Limb (tissue), 2 donors: ENCODE measurements around the gene CHSY3.

Experiments
- DNase-seq, 2 donors: peaks; one replicate each; pipeline ENCODE4 v3.0.0-alpha.2; 2016; ENCODE audit errors: extremely low spot score in 2 of 2

Gene CHSY3

DNA sequence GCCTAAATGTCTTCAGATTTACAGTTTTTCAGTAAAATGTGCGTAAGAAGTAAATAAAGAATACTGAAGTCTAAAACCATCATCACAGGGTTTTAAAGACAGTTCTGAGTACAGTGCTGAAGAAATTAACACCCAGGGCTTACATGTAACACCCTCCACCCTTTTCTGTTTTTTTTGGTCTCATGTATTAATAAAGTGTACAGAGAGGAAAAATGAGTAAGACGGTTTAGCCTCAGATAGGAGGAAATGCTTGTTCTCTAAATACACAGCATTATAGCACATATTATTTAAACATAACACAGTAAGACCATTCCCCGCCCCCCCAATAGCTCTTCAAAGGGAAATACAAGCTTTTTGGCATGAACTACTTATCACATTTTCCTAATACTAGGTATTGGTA, 119.3 kb downstream of the CHSY3 start:
- DNase-seq, result no peak

DNA sequence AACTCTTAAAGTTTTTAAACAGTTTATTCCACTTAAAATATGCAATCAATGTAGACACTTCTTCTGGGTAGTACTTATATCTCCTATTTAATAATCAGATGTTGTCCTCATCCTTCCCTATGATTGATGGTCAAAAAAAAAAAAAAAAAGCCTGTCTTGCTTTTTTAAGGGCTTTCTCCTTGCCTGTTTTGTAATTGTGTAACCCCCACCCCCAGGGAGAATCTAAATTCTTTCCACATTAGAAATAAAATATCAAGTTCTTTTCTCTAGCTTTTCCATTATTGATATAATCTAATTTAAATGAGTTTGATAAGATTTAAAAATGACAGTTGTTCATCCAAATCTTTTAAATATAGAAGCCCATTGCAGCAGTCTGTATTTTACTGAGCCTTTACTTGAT, 119.7 kb downstream of the CHSY3 start:
- no peak for DNase-seq

DNA sequence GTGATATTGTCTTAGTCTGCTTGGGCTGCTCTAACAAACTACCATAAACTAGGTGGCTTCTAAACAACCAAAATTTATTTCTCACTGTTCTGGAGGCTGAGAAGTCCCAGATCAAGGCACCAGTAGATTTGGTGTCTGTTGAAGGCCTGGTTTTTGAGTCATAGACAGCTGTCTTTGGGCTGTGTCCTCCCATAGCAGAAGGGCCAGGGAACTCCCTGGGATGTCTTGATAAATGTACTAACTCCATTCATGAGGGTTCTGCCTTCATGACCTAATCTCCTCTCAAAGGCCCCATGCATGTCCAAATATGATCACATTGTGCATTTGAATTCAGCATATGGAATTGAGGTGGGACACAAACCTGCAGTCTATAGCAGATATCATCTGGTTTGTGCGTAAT, 121.2 kb downstream of the CHSY3 start:
- no peak for DNase-seq

DNA sequence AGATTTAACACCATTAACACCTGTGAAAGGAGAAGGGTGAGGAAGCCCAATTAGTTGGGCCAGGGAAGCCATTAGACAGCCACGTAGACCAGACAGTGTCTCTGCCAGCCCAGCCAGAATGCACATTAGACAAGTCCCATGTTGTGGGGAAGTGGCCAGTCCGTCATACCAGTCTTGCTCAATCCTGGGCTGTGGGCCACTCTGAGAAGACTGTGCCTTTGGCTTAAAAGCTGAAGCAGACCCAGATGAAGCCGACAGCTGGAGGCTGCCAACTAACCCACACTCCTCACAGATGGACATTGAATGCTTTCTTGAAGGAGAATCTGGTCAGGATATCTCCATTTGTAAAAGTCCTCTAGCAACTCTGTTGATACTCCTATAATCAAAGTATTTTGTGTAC, 128.5 kb downstream of the CHSY3 start:
- DNase-seq, result no peak

DNA sequence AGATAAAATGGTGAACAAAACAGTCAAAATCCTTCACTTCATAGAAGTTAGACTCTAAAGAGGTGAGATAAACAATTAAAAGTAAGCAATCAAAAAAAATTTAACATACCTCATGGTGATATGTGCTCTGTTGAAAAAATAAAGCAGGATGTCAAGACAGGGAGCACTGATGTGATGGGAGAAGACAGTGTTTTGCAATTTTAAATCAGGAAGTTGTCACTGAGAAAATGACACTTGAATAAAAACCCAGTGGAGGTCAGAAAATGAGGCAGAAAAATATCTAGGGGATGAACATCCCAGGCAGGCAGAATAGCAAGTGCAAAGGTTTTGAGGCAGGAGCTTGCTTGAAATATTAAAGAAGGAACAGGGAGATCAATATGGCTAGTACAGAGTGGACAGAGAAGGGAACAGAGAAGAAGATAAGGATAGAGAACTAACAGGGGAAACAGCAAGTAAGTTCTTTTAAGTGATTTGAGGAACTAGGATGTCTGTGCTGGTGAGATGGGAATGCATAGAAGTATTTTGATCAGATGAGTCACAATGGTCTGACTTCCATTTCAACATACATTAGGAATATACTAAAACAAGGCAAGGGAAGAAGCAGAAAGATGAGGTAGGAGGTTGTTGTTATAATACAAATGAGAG, 130.4 kb downstream of the CHSY3 start:
- DNase-seq, result no peak

DNA sequence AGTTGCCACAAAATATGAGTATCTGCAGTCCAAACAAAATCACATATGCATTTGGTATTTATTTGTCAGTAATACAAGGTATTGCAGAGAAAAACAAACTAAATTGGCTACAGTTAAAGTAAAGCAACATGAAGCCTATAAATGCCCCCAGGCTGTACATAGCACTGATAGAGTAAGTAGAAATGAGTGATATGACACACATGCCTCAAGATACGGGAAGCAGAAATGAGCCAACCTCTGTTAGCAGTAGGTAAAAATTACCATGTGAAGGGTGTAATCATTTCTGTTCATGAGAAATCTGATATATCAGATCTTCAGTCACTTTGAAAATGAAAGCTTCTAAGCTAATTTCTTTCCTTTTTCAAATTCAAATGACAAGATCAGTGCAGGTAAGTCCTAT, 131.1 kb downstream of the CHSY3 start:
- DNase-seq, result no peak

DNA sequence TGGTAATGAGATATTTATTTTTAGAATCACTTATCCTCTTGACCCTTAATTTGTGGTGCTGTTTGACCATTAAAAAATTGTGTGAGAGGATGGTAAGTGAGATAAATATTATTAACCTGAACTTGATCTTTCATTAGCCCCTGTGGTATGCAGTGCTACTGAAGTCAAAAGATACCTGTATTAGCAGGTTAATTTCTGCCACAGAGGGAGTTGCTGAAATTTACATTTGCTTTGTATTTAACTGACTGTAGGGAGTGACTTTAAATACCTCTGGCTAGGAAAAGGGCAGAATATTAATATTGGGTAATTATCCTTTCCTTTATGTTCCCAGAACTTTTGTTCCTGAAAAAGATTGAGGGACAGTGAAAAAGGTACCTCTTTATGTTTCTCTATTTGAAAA, 133.6 kb downstream of the CHSY3 start:
- no peak for DNase-seq

DNA sequence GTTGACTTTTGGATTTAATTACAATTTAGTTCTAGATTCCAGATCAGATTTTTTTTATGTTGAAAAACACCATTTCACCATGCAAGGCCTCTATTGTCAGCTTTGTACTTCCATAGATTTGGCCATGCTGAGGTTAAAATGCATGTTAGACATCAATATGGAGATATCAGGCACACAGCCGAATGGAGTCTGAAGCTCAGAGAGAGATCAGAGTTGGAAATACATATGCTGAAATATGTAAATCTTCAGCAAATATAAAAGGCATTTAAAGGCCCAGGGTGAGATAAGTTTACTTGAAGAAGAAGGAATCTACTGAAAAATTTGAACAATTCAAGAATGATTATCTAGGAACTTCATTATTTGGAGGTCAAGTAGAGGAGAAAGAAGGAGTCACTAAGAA, 139.6 kb downstream of the CHSY3 start:
- no peak for DNase-seq

DNA sequence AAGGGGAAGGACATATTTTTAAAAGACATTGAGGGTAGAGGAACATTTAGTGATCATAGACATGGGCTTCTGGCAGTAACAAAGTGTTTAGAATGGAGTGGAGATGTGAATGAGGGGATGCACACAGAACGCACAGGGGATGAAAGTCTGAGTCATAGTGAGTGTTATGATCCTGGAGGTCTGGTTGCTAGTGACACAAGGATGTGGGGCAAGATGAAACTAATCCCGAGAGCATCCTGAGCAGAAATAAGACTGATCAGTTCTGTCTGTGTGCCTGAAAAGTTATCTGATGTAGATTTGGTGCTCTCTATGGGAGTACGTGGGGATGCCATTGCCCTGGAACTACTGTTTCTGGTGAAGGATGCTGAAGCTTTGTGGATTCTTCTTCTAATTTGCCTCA, 141.1 kb downstream of the CHSY3 start:
- DNase-seq, result no peak

DNA sequence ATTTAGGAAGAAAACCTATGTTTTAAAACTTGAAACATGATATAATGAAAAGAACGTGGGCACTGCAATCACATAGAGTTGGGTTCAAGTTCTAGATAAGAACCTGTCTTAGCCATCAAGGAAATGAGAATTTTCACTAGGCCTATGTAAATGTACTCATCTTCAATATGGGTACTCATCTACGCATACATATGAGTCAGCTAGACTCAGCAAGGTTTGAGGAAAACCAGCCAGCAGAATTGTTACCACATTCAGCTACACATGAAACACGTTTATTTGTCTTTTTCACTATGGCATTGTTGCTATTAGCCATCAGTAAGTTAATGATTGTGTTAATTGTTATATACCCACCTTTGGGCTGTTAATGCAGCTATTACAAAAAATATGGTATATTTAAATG, 146.3 kb downstream of the CHSY3 start:
- no peak for DNase-seq

DNA sequence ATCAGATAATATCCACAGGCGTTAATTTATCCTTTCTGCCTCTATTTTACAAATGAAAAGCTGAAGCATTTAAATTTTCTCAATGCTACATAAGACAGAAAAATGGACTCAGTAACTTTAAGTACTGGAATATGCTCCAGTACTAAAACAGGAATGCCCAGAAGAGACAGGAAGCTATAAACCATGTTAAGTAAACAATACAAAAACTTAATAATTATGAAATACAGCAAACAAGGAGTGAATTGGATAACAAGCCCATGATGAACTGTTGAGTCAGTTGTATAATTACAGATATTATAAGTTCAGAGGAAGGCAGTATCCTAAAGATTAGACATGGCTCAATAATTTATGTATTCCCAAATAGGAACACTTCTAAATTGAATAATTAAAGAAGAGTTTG, 148.5 kb downstream of the CHSY3 start:
- no peak for DNase-seq

DNA sequence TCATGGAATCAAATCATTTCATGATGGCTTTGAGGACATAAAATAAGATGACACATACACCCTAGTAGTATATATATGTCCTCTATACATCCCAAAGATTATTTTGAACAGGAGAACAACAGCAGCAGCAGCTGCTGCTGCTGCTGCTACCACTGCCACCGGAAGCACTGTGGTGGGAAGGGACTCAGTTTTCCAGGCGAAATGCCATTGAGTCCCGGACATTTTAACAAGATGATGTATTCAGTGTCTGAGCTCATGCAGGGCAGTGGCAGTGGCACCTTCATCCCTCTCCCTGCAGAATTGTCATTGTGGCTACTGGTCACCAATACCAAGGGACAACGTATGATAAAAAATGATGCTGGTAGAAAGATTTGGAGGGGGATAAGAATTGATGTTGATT, 151.3 kb downstream of the CHSY3 start:
- no peak for DNase-seq

DNA sequence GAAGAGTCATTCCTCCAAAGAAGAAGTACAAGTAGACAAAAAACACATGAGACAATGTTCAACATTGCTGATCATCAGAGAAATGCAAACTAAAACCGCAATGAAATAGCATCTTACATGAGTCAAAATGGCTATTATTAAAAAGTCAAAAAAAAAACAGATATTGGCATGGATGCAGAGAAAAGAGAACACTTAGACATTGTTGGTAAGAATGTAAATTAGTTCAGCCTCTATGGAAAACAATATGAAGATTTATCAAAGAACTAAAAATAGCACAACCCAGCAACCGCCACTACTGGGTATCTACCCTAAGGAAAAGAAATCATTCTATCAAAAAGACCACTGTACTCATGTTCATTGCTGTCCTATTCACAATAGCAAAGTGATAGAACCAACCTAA, 157.5 kb downstream of the CHSY3 start:
- DNase-seq, result no peak

DNA sequence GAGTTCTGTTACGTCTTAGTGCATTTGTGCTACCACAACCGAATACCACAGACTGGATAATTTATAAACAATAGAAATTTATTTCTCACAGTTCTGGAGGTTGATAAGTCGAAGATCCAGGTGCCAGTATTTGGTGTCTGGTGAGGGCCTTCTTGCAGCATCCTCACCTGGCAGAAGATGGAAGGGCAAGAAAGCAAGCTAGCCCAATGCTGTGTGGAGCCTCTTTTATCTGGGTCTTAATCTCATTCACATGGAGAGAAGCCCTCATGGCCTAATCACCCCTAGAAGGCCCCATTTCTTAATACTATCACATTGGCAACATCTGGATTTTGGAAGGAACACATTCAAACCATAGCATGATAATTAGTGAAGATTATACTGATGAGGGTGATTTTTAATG, 159.3 kb downstream of the CHSY3 start:
- no peak for DNase-seq

DNA sequence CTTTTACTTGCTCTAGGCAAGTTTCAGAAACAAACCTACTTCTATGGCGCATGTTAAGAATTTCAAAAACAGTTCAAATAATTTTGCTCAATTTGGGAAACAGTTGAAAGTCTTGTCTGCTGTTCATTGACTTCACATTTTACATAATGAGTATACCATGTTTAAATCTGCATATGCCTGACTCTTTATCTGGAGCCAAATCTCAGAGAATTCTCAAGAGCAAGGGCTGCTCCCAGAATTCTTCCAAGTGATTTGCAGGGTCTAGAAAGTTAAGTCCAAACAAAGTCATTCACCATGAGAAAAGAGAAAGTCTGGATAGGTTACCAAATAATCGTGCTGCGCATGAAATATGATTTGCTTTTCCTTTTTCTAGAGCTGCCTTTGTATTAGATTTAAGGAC, 160.2 kb downstream of the CHSY3 start:
- no peak for DNase-seq

DNA sequence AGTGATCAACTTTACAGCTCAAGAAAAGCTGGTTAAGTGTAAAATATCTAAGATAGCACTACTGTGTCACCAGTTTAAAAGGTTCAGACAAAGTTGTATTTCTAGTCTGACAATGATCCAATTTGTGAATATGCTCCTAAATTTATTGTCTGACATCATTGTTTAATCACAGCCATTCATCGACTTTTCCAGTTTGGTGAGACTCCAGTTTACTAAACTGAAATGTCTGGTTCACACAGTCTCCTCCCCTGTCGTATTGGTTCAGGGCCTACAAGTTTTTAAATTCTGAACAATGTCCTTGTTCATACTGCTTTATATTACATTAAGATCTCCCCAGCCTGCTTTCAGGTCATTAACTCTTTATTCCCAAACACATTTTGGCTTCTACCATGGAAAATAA, 161.4 kb downstream of the CHSY3 start:
- no peak for DNase-seq

DNA sequence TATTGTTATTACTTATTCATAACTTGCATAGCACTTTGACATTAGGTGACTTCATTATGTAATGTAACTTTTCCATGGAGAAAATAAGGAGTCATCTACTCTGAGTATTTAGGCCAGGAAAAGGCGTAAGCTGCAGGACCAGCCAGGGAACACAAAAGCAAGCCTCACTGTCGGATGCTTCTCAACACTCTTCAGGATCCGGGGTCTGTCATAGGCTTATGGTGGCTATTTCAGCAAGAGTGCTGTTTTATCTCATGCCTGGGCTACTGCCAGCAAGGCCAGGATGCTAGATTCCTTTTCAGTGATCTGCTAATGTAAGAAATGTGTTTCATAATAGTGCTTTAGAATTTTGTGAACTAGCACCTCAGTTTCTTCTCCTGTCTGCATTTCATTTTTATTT, 162.4 kb downstream of the CHSY3 start:
- DNase-seq, result no peak

DNA sequence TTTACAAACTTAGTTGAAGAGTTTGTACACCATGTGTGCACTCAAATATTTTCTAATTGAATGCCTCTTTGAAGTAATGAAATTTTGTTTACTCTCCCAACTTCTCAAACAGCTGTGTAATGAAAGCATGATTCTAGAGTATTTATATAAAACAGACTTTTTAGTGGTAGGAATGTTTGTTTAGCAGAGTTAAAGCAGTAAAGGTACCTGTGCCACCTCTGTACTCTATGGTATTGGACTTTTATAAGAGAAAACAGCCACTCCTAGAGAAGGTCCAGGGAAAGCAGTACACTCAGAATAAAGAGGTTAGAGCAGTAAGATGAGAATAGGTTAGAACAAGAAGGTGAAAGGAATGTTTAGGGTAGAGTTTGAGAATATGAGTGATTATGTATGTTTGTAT, 163.1 kb downstream of the CHSY3 start:
- DNase-seq, result no peak

DNA sequence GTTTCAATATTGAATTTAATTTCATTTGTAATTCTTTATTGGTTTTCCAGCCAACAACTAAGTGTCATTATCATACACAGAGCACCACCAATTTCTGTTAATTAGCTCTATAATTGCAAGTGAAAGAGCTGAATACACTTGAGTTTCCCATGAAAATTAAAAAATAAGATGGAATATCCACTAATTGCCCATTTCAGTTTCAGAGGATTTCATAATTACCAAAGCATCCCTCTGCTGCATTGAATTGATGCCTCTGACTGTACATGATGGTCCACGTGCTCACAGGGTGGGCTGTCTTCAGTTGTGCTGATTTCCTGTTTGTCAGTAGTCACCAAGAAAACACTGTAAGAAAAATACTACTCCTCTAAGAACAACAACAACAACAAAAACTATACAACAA, 163.8 kb downstream of the CHSY3 start:
- no peak for DNase-seq

DNA sequence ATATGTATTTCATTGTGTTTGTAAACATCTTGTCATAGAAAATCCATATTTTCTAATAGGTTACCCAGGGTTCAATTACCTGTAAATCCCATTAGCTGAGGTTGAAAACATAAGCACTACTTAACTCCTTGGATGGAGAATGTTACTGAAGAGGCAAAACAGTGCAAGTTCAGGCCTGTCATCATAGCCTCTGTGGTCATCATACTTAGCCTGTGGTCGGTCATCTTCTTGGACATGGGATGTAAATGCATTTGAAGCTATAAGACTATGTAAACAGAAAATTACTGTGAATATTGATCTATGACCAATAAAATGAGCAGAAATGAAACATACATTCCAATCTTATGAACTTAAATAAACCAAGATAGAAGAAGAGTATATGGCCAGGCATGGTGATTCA, 164.7 kb downstream of the CHSY3 start:
- DNase-seq, result no peak

DNA sequence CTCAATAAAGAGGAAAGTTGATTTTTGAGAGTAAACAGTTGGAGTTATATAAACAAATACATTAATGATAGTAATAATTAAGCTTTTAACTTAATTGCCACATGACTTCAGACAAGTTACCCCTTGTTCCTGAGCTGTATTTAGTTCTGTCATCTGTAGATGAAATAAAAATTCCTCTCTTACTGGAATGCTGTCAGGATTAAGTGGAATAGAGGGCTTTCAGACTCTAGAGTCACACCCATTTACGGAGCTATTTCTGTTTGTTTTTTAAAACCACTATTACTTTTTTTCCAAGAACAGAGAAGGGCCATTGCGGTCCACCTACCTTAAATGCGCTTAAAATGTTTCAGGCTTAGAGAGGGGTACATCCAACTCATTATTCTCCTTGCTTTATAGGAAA, 170.6 kb downstream of the CHSY3 start:
- DNase-seq, result no peak

DNA sequence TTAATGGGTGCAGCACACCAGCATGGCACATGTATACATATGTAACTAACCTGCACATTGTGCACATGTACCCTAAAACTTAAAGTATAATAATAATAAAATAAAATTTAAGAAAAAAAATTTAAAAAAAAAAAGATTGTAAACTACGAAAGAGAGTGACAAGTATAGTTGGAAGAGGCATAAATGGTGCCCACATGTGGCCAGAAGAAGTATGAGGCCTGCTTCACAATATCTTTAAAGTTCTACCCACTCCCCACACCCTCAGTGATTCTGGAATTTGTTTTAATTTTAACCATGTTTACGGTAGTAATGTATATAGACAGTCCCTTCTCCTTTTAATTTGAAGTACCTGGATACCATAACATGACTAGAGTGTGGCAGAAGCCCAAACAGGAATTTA, 172.7 kb downstream of the CHSY3 start:
- no peak for DNase-seq

DNA sequence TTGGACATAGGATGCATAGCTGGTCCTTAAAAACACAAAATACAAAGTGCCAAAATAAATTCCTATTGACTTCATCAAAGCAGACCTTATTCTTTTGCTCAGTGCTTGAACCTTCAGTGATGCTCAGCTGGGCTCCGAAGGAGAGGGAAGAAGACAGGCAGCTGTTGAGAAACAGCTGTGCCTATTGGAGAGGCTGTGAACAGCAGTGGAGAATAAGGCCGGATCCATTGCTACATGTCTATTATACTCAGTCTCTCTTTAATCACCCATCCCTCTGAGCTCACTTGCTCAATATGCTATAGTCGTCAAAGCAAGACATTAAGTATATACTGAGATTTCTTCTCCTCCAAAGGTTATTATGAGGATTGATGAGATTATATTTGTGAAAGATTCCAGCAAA, 174.4 kb downstream of the CHSY3 start:
- no peak for DNase-seq

DNA sequence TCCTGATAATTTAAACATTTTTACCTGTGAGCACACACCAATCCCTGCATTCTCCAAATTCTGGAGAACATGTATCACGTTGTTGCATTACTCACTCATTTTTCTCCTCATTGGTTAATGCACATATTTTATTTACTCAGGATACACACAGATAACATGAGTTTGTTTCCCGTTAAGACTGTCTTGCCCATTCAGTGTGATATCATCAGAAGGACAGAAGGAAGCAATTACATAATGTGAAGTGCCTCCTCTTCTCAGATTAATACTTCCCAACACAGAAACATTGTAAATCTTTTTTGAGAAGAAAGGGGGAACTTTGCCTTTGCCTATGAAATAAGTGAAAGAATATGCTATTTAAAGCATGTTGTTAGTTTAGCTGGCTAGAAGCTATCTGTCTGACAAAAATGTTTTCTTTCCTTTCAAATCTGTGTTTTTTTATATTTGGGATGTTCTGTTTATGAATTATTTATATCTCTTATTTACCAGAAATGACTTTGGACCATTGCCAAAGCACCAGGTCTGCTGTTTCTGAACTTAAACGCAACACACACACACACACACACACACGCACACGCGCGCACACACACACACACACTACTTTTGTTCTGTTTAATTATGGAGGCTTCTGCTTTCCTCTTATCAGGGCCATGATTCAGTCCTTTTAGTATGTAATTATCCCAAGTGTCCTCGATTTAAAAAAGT, 186.5 kb downstream of the CHSY3 start:
- DNase-seq, result no peak
